ENCODE measurements around the gene BMP2.
A peak's percentile ranks its signal among the peaks of the same experiment; 100 is the strongest.

The BMP2 gene

GRCh38 chr20:6767536-6768227, at the start of gene BMP2:
Gene BMP2, plus strand, starts transcription at chr20:6767686. Its CDS starts 2,441 bp downstream, at chr20:6770127.
- TF ChIP-seq CTCF (IDR thresholded peaks at IDR 0.05; ENCODE audit: control extremely low read depth, extremely low read depth, low read depth, missing control alignments), result no peak
- ChIA-PET CTCF (no interaction called here), POLR2A (interaction anchor here (0.6 kb wide), 1 partner anchor 1717 kb away, joined by 4 read pairs; no protein-coding TSS in a partner anchor)
- DNase-seq (ENCODE audit: extremely low spot score), result peak; percentile 60

- POLR2A ChIA-PET, result no interaction called here
- CTCF ChIA-PET, result interaction anchor here (0.8 kb wide), 1 partner anchor 14 kb away, joined by 3 read pairs; no protein-coding TSS in a partner anchor
- DNase-seq (ENCODE audit: extremely low spot score), result no peak
- no peak for TF ChIP-seq CTCF (IDR thresholded peaks at IDR 0.05; ENCODE audit: control extremely low read depth, extremely low read depth, low read depth, missing control alignments)
Observed at GRCh38 chr20:6718662-6719368, 48.7 kb upstream of the BMP2 start.

- no peak for DNase-seq (ENCODE audit: extremely low spot score)
- no peak for TF ChIP-seq CTCF (IDR thresholded peaks at IDR 0.05; ENCODE audit: control extremely low read depth, extremely low read depth, low read depth, missing control alignments)
- ChIA-PET CTCF (interaction anchor here (0.8 kb wide), 1 partner anchor 15 kb away, joined by 3 read pairs; no protein-coding TSS in a partner anchor), POLR2A (no interaction called here)
Observed at GRCh38 chr20:6719369-6719721, 48.1 kb upstream of the BMP2 start.

GRCh38 chr20:6726761-6727160, 40.7 kb upstream of the BMP2 start:
- CTCF ChIA-PET, result interaction anchor here (1.8 kb wide), 1 partner anchor 39 kb away, joined by 5 read pairs; no protein-coding TSS in a partner anchor
- TF ChIP-seq CTCF (IDR thresholded peaks at IDR 0.05; ENCODE audit: control extremely low read depth, extremely low read depth, low read depth, missing control alignments), result no peak
- POLR2A ChIA-PET, result no interaction called here
- no peak for DNase-seq (ENCODE audit: extremely low spot score)

GRCh38 chr20:6730672-6731328, 36.7 kb upstream of the BMP2 start:
- TF ChIP-seq CTCF (IDR thresholded peaks at IDR 0.05; ENCODE audit: control extremely low read depth, extremely low read depth, low read depth, missing control alignments), result no peak
- CTCF ChIA-PET, result no interaction called here
- no peak for DNase-seq (ENCODE audit: extremely low spot score)
- POLR2A ChIA-PET, result no interaction called here

GRCh38 chr20:6732001-6732447, 35.5 kb upstream of the BMP2 start:
- TF ChIP-seq CTCF (IDR thresholded peaks at IDR 0.05; ENCODE audit: control extremely low read depth, extremely low read depth, low read depth, missing control alignments), result no peak
- ChIA-PET CTCF (no interaction called here), POLR2A (no interaction called here)
- DNase-seq (ENCODE audit: extremely low spot score), result no peak
